Kidney epithelial cell (primary cell): ENCODE results near the gene PLEKHM3. TPM values are rescaled to one million over a fixed set of nuclear protein-coding genes. Genes with fewer than 3 reads are reported as not detected.

Source experiments
- DNase-seq: peaks from one replicate; pipeline ENCODE4 v3.0.0-alpha.2; 2010; ENCODE audit warnings: low read depth
- H3K27me3 ChIP-seq: 2 replicates; pipeline ENCODE4 v1.6.0; 2011; ENCODE audit warnings: low read length; ENCODE audit not compliant: control insufficient read depth, insufficient read depth
- H3K36me3 ChIP-seq: 2 replicates; pipeline ENCODE4 v1.5.1; 2011; ENCODE audit warnings: low read length; ENCODE audit not compliant: control insufficient read depth, insufficient read depth
- H3K4me3 ChIP-seq: 2 replicates; pipeline ENCODE4 v1.5.1; 2011; ENCODE audit warnings: low read depth, mild to moderate bottlenecking, control low read depth, low read length
- total RNA-seq: library from RNA; depleted of rRNA; stranded (reverse); fragments of >200 nt; gene quantifications from 2 replicates; pipeline ENCODE4 v1.2.3, GENCODE V29; 2015
- TF ChIP-seq, protein P1 (sequence below): IDR thresholded peaks from 2 replicates; pipeline ENCODE4 v1.5.1; 2011; ENCODE audit warnings: mild to moderate bottlenecking, moderate library complexity, low read length, control low read depth, inconsistent platforms; ENCODE audit not compliant: insufficient read depth, poor library complexity, severe bottlenecking

Gene PLEKHM3
- total RNA-seq, 1 donor from 2014 or later = 6.3 TPM

DNA sequence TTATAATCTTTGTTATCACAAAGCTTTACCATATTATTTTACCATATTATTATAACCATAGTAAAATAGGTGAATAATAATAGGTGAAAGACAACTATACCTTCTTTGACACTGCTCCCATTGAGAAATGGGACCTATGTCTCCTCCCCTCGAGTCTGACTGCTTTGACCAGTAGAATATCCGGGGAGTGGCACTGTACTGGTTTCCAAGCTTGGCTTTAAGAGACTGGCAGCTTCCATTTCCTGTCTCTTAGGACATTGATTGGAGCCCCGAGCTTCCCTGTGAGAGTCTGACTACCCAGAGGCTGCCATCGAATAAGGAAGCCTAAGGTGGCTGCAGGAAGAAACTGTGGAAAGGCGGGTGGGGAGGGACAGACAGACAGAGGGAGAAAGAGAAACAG is 40.1 kb upstream of the PLEKHM3 start:
- Histone ChIP-seq H3K36me3 (no peaks in the 10 kb centered on the region), H3K4me3 (no peak overlapping the region), H3K27me3 (no peaks in the 10 kb centered on the region)
- DNase-seq = no peak
- TF ChIP-seq, protein P1, sequence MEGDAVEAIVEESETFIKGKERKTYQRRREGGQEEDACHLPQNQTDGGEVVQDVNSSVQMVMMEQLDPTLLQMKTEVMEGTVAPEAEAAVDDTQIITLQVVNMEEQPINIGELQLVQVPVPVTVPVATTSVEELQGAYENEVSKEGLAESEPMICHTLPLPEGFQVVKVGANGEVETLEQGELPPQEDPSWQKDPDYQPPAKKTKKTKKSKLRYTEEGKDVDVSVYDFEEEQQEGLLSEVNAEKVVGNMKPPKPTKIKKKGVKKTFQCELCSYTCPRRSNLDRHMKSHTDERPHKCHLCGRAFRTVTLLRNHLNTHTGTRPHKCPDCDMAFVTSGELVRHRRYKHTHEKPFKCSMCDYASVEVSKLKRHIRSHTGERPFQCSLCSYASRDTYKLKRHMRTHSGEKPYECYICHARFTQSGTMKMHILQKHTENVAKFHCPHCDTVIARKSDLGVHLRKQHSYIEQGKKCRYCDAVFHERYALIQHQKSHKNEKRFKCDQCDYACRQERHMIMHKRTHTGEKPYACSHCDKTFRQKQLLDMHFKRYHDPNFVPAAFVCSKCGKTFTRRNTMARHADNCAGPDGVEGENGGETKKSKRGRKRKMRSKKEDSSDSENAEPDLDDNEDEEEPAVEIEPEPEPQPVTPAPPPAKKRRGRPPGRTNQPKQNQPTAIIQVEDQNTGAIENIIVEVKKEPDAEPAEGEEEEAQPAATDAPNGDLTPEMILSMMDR = no peak

DNA sequence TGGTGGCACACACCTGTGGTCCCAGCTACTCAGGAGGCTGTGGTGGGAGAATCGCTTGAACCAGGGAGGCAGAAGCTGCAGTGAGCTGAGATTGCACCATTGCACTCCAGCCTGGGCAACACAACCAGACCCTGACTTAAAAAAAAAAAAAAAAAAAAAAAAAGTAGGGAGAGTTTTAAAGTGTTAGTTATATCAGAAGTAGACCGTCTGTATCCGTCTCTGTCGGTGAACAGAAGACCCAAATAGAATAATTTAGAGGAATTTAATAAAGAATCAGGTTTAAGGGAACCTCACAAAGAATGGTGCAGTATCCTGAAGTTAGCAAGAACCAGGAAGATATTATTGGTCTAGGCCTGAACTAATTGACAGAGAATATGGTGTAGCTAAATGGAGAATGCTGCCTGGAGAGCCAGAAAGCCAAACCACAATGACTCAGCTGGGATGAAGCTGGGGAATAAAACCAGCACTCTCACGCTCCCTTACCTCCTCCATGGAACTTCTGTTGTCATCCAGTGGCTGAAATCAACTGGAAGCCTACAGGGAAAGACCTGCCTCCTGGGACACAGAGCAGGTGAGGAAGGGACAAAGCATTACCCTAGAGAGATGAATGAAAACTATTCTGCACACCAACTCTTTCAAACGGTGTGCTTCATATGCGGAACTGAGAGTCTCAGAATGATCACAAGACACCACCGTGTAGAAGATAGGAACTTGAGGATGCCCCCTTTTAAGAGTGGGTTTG is 39.1 kb upstream of the PLEKHM3 start:
- TF ChIP-seq, protein P1 = no peak
- no peaks in the 10 kb centered on the region for H3K27me3 ChIP-seq
- no peaks in the 10 kb centered on the region for H3K36me3 ChIP-seq
- peak; percentile 73 for DNase-seq
- no peak overlapping the region for H3K4me3 ChIP-seq

DNA sequence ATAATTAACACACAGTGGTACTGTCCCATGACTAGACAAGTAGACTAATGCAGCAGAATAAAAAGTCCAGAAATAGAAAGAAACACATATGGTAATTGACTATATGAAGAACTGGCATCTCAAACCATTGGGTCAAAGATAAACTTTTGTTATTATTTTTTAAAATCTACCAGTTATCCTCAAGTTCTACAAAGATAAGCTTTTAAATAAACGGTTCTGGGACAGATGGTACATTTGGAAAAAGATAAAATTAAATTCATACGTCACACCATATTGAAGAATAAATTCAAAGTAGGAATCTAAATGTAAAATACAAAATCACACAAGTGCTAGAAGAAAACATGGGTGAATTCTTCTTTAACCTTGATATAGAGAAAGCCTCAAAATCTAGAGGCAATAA is 37.6 kb upstream of the PLEKHM3 start:
- no peak overlapping the region for H3K4me3 ChIP-seq
- no peak for DNase-seq
- no peaks in the 10 kb centered on the region for H3K27me3 ChIP-seq
- TF ChIP-seq, protein P1 = no peak
- H3K36me3 ChIP-seq = no peaks in the 10 kb centered on the region

DNA sequence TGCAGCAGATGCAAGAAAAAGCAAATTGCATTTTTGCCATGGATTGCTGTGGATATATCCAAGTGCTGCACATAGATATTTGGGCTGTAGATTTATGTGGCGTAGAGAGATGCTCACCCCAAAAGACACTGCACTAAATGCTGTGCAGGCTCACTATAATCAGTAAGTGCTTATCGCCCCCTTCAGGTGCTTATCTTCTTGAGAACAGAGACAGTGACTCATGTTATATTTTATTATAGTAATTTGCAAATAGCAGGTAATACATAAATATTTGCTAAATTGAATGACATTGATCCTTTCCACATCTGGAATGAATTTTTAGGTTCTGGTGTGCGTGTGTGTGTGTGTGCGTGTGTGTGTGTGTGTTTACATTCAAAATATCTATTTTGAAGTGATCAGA is 36.8 kb upstream of the PLEKHM3 start:
- TF ChIP-seq, protein P1 = no peak
- no peaks in the 10 kb centered on the region for H3K27me3 ChIP-seq
- no peaks in the 10 kb centered on the region for H3K36me3 ChIP-seq
- H3K4me3 ChIP-seq = no peak overlapping the region
- DNase-seq = no peak

DNA sequence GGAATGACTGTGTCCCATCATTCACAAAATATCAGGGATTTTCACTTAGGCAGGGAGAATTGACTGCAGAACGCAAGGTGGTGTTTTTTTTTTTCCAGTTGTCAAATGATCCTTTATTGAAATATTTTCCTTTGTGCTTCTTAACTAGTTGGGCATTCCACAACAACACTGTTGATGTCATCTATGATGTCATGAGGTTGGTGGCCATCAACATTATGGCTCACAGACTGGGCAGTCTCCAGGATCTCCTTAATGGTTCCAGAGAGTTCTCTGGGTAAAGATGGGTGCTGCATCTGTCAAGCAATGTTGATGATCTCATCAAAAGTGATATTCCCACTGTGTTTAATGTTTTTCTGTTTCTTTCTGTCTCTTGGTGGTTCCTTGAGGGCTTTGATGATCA is 31.8 kb upstream of the PLEKHM3 start:
- DNase-seq = no peak
- TF ChIP-seq, protein P1 = no peak
- no peaks in the 10 kb centered on the region for H3K27me3 ChIP-seq
- no peak overlapping the region for H3K4me3 ChIP-seq
- H3K36me3 ChIP-seq = no peaks in the 10 kb centered on the region

DNA sequence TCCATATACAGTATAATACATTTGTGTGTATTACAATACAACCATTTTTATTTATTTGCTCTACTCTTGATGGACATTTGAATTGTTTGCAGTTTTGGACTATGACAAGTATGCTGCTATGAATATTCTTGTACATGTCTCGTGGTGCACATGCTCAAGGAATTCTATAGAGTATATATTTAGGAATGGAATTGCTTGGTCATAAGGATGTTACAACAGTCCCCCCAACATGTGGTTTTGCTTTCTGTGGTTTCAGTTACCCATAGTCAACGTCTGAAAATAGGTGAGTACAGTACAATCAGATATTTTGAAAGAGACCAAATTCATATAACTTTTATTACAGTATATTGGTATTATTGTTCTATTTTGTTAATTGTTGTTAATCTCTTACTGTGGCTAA is 24.1 kb upstream of the PLEKHM3 start:
- TF ChIP-seq, protein P1 = no peak
- no peaks in the 10 kb centered on the region for H3K27me3 ChIP-seq
- H3K4me3 ChIP-seq = no peak overlapping the region
- DNase-seq = no peak
- no peaks in the 10 kb centered on the region for H3K36me3 ChIP-seq
